Neural crest cell (in vitro differentiated cells): ENCODE data around the gene UVRAG. TPM values are rescaled to one million over a fixed set of nuclear protein-coding genes. Genes with fewer than 3 reads are reported as not detected.
"Not testable (repeated sequence)": the region's sequence is repeated elsewhere in the genome, so short reads cannot be mapped to it uniquely, and the experiment has no call there.

Source experiments
- DNase-seq: peaks from one replicate; pipeline ENCODE4 v3.0.0; 2021; ENCODE audit warnings: low read depth, mixed read lengths, low spot score
- H3K27ac Mint-ChIP-seq: one replicate; pipeline ENCODE4 v1.8.0; 2021; ENCODE audit warnings: mild to moderate bottlenecking, mixed read lengths; ENCODE audit not compliant: unreplicated experiment
- H3K27me3 Mint-ChIP-seq: 2 replicates; pipeline ENCODE4 v1.8.0; 2021; ENCODE audit warnings: low read depth, mild to moderate bottlenecking, mixed read lengths
- H3K36me3 Mint-ChIP-seq: 2 replicates; pipeline ENCODE4 v1.8.0; 2021; ENCODE audit warnings: low read depth, mild to moderate bottlenecking, mixed read lengths
- H3K4me1 Mint-ChIP-seq: 2 replicates; pipeline ENCODE4 v1.8.0; 2021; ENCODE audit warnings: mixed read lengths
- H3K4me3 Mint-ChIP-seq: one replicate; pipeline ENCODE4 v1.8.0; 2021; ENCODE audit warnings: mild to moderate bottlenecking, mixed read lengths
- H3K9me3 Mint-ChIP-seq: 2 replicates; pipeline ENCODE4 v1.8.0; 2021; ENCODE audit warnings: mixed read lengths
- CTCF ChIP-seq: fragments of 200-600 bp; sonication (generic); conservative IDR thresholded peaks from 2 replicates; pipeline ENCODE4 v1.5.0; 2021; ENCODE audit warnings: antibody characterized with exemption, mild to moderate bottlenecking
- total RNA-seq: library from RNA; stranded (reverse); gene quantifications from 2 replicates; pipeline ENCODE4 v1.2.1, GENCODE V29; 2021

The UVRAG gene
- total RNA-seq, 1 donor from 2014 or later = 29.0 TPM

- DNase-seq = no peak
- H3K4me1 Mint-ChIP-seq = peaks cover 8% of the 10 kb centered on the region
- H3K4me3 Mint-ChIP-seq = no peak overlapping the region
- H3K9me3 Mint-ChIP-seq = no peaks in the 10 kb centered on the region
- no peak for TF ChIP-seq CTCF
- H3K27me3 Mint-ChIP-seq = no peaks in the 10 kb centered on the region
- H3K36me3 Mint-ChIP-seq = peaks cover 3% of the 10 kb centered on the region
- no peak overlapping the region for H3K27ac Mint-ChIP-seq
These were observed 110.8 kb downstream of the UVRAG start for GRCh38 chr11:75925785-75926164.

- no peak for DNase-seq
- H3K27me3 Mint-ChIP-seq = no peaks in the 10 kb centered on the region
- H3K4me3 Mint-ChIP-seq = no peak overlapping the region
- H3K9me3 Mint-ChIP-seq = no peaks in the 10 kb centered on the region
- peaks cover 7% of the 10 kb centered on the region for H3K4me1 Mint-ChIP-seq
- no peak for TF ChIP-seq CTCF
- peaks cover 6% of the 10 kb centered on the region for H3K36me3 Mint-ChIP-seq
- no peak overlapping the region for H3K27ac Mint-ChIP-seq
These were observed 114.7 kb downstream of the UVRAG start for GRCh38 chr11:75929706-75930105.

GRCh38 chr11:75930534-75930933 is 115.5 kb downstream of the UVRAG start:
- no peaks in the 10 kb centered on the region for H3K27me3 Mint-ChIP-seq
- no peak overlapping the region for H3K4me3 Mint-ChIP-seq
- no peaks in the 10 kb centered on the region for H3K4me1 Mint-ChIP-seq
- peaks cover 6% of the 10 kb centered on the region for H3K36me3 Mint-ChIP-seq
- no peak for TF ChIP-seq CTCF
- H3K27ac Mint-ChIP-seq = no peak overlapping the region
- no peak for DNase-seq
- H3K9me3 Mint-ChIP-seq = no peaks in the 10 kb centered on the region

GRCh38 chr11:75931124-75931523 is 116.1 kb downstream of the UVRAG start:
- Mint-ChIP-seq H3K4me1 (no peaks in the 10 kb centered on the region), H3K27me3 (no peaks in the 10 kb centered on the region), H3K9me3 (no peaks in the 10 kb centered on the region), H3K36me3 (peaks cover 6% of the 10 kb centered on the region), H3K27ac (no peak overlapping the region), H3K4me3 (no peak overlapping the region)
- no peak for DNase-seq
- TF ChIP-seq CTCF = no peak

GRCh38 chr11:75933736-75934135 is 118.7 kb downstream of the UVRAG start:
- DNase-seq, H3K27me3 Mint-ChIP-seq, H3K4me1 Mint-ChIP-seq, H3K36me3 Mint-ChIP-seq, H3K4me3 Mint-ChIP-seq, H3K27ac Mint-ChIP-seq, H3K9me3 Mint-ChIP-seq: not testable (repeated sequence)

- H3K4me3 Mint-ChIP-seq = no peak overlapping the region
- no peaks in the 10 kb centered on the region for H3K9me3 Mint-ChIP-seq
- DNase-seq = no peak
- peaks cover 2% of the 10 kb centered on the region for H3K36me3 Mint-ChIP-seq
- no peaks in the 10 kb centered on the region for H3K27me3 Mint-ChIP-seq
- no peaks in the 10 kb centered on the region for H3K4me1 Mint-ChIP-seq
- no peak for TF ChIP-seq CTCF
- H3K27ac Mint-ChIP-seq = no peak overlapping the region
These were observed 119.8 kb downstream of the UVRAG start for GRCh38 chr11:75934851-75935250.
